GM18511 (cell line): ENCODE measurements around the gene KAZALD1.

ENCODE experiments used
- ATAC-seq: cut with Tn5 transposase; IDR thresholded peaks from one replicate; pipeline ENCODE4 v1.9.1; 2021; ENCODE audit warnings: mild to moderate bottlenecking, moderate library complexity; ENCODE audit not compliant: unreplicated experiment

Gene KAZALD1

DNA sequence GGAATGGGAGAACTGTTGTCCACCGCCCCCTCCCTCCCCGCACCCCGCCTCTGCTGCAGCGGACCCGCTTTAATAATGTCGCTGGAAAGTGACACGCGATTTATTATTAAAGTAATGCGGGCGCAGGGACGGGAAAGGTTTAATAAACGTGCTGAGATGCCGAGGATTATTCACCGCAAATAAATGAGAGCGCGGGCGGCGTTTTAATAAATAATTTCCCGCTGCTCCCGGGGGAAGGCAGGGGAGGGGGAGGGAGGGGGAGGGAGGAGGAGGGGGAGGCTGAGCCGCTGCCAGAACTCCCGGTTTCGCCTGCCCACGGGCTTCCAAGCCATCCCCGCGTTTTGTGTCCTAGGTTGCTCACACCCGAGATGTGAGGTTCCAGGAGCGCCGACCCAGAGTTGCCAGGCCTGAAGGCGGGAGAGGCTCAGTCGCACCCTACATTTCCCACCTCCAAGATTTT lies 5.1 kb downstream of the KAZALD1 start:
- ATAC-seq = no peak

DNA sequence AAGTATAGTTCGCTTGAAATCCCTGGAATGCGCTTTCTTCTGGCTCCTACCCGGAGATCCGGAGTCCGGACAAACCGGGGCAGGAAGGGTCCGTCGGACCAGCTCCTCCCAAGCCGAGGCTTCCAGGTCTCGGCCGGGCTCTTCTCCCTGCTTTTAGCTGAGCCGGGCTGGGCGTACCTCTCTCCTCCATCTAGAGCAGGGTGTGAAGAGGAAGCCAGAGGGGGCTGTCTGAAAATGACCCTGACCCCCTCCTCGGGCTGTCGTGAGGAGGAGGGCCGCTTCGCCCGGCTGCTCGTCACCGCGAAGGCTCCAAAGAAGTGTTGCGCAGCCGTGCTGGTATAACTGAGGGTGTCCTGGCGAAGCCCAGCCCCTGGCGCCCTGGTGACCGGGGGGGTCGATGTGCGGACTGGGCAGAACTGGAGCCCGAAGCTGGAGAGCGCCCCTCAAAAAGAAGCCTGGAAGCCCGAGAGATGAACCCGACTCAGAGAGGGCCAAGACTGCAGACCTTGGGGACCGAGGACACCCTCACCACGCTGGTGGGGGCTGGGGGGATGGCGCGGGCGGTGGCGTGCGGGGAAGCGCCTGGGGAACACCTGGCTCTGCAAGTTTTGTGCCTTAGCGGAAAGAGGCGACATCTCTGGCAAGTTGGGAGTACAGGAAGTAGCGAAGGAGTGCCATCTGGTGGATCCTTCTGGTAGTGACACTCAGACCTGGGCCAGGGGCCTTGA lies 5.7 kb downstream of the KAZALD1 start:
- ATAC-seq = peak; percentile 61

DNA sequence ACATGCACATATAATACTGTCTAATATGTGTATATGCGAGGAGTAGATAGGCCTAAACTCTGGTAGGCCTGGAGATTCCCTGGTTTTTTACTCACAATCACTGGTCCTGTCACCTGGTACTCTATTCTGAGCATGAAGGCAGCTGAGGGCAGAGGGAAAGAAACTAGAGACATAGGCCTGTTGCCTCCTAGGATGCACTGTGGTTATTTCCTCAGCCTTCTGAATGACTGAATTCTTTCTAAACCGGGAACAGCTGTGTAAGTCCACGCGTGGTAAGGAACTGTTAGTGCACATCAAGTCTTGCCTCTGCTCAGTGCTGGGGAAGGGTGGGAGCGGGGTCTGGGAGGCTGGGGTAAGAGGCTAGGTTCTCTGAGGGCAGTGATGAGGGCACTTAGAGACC lies 7.7 kb downstream of the KAZALD1 start:
- ATAC-seq = no peak

DNA sequence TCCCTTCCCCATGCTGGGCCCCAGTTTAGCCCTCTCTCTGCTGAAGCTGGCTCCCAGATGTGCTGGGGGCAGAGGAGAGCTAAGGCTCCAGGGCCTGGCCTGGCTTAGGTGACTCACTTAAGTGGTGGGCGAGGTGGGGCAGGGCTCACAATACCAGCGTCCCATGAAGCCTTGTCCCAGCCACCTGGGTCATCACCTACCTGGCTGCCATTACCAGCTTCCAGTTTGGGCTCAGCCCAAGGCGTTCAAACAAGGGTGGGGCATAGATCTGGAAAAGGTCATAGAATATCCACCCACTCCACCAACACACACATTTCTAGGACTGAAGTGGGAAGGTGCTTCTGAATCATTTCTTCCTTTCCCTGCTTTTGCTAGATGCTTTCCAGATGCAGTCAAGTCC lies 8.3 kb downstream of the KAZALD1 start:
- no peak for ATAC-seq

DNA sequence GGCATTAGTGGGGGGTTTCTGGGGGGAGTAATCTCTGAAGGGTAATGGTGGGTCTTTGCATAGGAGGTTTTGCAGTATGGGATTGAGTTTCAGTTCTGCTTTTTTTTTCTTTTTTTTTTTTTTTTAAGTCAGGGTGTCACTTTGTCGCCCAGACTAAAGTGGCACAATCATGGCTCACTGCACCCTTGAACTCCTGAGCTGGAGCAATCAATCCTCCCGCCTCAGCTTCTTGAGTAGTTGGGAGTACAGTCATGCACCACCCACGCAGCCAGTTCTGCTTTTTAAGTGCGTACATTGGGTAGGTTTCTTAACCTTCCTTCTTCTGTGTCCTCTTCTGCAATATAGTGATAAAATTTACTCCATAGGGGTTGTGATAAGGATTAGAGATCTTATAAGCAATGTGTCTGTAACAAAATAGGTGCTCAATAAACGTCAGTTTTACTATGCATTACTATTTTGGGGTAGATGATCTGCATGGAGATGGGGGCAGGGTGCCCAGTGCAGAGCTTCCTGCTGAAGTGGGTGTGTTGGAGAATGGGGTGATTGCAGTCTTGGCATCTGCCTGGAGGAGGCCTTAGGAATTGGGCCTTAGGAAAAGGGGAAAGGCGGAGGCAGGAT lies 9.6 kb downstream of the KAZALD1 start:
- no peak for ATAC-seq

DNA sequence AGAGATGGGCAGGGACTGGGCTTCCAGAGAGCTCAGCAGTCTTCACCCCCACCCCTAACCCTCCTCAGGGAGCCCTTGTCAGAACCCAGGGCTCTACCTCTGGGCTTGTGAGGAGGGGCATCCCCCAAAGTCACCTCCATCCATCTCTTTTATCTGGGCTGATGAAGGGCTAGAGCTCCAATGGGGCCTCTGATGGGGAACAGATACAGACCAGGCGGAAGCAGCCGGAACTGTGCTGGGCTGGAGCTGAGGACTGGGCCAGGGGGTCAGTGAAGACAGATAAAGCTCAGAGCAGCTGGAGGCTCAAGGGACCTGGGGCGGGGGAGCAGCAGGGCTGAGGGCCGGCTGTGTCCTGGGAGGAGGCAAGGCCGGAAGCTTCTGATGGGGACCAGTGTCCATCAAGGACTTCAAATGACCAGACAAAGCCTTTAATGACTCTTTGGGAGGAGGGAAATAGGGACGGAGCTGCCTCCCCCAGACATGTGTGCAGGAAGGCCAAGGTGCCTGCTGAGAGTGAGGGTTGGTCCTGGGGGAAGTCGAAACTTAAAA lies 10.2 kb downstream of the KAZALD1 start:
- no peak for ATAC-seq

DNA sequence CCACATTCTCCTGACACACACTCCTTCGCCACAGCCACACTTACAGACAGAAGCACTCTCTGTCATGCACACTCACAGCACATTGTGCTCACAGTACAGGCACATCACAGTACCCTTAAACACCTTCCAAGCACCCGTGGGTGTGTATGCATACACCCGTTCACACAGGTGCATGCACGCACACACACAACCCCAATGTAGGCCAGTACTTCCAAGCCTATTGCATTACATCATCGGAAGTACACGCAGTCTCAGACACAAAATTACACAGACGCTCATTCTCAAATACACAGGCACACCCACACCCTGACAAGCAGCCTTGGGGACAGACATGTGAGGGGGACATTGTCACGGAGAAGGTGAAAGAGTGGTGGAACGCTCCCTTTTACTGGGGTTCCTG lies 11.1 kb downstream of the KAZALD1 start:
- no peak for ATAC-seq

DNA sequence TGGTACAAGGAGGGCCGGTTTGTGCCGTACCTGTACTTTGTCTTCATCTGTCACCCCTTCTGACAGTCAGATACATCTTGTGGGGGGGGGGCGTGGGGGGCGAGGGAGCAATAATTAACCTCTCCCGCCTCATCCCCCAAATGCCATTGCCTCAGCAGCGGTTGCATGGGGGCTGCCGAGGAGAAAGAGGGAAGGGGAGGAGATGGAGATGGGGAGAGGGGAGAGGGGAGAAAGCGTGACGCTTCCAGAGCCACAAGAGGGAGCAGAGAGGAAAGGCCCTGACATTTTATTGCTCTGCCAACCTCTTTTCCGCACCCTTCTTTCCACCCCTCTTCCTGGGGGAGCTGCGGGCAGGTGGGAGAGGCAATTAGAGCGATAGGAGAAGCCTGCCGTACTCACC lies 11.8 kb downstream of the KAZALD1 start:
- no peak for ATAC-seq

DNA sequence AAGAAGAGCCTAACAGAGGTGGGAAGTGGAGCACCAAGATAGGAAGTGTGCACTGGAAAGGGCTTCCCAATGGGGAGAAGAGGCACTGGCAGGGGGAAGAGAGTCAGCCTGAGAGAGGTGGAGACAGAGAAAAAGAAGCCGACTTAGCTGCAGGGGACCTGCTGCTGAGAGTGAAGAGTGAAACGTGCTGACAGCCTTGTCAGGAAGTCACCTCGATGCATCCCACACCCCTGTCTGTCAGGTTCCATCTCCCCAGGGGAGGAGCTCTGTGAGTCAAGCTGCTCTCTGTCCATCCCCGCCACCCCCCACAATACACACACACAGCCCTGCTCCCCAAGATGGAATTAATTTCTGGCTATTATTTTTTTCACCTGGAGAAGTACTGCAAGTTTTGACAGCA lies 14.0 kb downstream of the KAZALD1 start:
- ATAC-seq = no peak

DNA sequence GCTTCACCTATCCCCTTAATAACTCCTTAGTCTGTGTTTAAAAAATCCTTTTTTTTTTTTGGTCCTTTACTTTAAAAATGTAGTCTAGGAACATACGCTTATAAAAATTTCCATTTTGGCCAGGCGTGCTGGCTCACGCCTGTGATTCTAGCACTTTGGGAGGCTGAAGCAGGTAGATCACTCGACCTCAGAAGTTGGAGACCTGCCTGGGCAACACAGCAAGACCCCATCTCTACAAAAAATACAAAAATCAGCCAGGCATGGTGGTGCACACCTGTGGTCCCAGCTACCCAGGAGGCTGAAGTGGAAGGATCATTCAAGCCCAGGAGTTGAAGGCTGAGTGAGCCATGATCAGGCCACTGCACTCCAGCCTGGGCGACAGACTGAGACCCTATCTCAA lies 14.8 kb downstream of the KAZALD1 start:
- ATAC-seq = no peak

DNA sequence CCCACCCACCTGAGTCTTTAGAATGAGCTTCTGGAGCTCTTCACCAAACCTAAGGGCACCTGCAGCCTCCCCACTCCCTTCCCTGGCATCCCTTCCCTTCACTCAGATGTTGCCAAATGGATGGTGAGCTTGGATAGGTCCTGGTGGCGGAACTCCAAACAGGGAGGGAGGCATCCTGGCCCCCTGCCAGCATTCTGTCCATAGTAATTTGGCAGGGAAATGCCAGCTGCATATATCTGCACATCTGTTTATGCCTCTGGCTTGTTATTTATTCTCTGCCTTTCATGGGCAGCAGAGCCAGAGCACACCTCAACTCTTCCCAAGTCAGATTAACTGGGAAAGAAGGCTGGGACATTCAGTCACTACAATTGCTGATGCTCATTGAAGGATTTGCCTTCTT lies 18.1 kb downstream of the KAZALD1 start:
- no peak for ATAC-seq

DNA sequence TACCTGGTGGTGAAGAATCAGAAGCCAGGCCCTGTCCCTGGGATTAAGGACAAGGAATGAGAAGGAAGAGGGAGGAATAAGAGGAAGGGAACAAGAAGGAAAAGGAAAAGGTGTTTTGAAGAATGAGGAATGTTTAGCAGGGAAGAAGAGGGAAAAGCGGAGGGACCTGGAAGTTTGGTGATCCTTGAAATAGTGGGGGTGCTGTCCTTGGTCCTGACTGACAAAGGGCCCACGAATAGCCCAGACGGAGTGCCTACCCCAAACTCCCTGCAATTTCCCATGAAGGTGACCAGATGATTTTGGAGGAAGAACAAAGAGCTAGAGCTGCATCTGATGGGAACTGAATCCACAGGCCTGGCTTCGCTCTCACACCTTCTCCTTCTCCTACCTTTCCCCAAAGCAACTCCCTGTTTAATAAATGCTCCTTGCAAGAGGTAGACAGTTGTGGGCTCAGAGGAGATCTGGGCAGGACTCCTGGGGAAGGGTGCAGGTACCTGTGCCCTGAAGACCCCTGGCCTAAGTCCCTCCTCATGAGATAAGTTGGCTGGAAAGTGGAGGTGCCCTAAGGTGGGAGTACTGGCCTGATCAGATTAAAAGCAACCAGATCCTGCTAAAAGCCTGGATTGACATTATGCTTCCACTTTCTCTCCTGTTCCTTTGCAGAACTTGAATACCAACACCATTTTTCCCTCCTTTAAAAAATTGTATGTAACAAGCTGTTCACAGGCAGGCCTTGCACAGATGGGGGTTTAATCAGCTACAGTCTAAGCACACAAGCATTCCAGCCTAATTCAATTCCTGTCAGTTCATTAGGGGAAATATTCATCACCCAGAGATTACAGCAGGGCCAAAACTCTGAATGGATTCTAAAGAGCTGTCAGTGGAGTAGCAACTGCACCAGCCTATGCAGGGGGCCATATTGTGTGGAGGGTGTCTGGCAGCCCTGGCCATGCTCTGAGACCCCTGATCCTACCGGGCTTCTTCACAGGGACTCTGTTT lies 19.4 kb downstream of the KAZALD1 start:
- no peak for ATAC-seq

DNA sequence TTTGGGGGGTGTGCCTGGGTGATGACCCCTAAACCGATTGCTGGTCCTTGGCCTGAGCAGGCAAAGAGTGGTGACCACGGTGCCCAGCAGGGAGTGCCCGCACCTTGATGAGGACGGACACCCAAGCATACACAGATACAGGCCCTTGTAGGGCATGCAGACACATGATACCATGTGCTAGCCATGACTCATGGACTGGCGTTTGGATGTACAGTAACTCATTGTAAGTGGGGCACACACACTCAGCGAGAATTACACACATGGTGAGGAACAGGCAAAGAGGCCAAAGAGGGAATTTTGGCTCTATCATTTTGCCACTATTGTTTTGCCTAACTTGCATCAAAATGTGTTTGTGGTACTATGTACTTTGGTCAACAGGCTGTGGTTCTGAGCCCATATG lies 24.1 kb downstream of the KAZALD1 start:
- no peak for ATAC-seq

DNA sequence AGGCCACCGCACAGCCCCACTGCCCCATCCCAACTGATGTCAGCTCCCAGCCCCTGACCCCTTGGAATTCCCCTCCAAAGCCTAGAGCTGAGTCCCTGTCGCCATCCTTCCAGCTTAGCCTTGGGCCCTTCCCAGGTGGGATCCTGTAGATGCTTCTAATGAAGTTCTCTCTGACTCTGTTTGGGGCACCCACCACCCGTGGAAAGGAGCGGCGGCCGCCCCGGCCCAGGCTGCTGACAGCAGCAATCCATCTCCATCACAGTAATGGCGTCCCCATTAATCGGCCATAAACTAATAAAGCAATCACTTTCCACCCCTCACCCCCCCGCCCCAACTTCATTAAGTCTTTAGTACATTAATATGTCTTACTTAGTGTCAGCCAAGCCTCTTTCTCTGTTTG lies 25.6 kb downstream of the KAZALD1 start:
- no peak for ATAC-seq

DNA sequence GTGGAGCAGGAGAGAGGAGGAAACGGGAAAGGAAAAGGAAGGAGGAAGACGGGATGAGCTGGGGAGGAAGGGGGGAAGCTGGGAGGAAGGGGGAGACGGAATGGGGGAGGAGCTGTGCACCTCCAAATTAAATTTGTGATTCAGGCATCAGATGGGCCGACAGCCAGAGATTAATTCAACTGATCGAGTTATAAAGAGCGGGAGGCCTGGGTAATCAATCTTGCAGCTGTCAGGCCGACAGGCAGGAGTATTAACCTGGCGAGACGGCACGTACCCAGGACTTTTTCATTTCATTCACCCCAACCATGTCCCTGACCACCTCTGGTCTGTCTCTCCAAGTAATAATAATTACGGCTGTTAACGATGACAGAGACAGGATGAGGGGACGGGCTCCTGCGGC lies 26.2 kb downstream of the KAZALD1 start:
- no peak for ATAC-seq

DNA sequence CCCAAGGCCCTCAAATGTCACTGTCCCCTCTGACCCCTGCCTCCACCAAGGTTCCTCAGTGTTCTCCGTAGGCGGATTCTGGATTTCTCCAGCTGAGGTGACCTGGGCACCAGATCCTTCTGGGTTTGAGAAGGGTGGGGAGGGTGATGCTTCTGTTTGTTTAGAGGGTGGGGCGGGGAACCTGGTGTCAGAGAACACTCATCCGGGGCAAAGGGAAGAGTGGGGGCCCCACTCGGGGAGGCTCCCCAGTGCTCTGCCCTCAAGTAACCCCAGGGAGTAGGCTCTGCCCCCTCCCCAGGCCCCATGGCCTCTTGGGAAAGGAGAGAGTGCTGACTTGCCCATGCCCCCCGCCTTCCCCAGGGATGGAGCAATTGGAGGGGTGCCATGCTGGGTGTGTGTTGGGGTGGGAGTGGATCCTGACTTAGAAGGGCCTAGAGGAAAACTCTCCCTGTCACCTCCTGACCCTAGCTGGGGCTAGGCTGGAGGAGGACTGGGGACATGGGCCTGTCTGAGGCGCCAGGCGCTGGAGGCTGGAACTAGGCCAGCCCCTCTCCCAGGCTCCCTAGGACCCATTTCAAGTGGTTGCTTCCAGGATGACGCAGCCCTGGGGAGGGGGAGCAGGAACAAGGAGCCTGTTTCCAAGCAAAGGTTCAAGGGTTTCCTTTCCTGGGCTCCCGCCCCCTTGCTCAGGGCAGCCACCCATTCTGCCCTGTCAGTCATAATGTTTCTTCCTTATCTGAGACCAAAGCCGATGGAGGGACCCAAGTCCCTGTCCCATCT lies 27.9 kb downstream of the KAZALD1 start:
- ATAC-seq = no peak

DNA sequence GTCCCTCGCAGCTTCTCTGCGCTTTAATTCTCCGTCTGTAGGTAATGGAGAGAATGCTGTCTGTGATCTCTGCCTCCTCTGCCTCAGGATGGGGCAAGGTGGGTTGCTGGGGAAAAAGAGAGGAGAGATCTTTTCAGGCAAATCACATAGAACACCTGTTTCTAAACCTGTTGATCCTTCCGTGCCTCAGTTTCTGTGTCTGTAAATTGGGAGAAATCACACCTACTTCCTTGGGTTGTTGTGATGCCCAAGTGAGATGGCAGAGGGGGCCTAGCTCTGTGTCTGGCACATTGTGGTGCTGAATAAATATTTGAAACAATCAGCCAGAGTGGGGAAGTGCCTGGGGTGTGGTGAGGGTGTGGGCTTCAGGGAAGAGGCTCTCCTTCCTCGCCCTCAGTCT lies 28.8 kb downstream of the KAZALD1 start:
- no peak for ATAC-seq

DNA sequence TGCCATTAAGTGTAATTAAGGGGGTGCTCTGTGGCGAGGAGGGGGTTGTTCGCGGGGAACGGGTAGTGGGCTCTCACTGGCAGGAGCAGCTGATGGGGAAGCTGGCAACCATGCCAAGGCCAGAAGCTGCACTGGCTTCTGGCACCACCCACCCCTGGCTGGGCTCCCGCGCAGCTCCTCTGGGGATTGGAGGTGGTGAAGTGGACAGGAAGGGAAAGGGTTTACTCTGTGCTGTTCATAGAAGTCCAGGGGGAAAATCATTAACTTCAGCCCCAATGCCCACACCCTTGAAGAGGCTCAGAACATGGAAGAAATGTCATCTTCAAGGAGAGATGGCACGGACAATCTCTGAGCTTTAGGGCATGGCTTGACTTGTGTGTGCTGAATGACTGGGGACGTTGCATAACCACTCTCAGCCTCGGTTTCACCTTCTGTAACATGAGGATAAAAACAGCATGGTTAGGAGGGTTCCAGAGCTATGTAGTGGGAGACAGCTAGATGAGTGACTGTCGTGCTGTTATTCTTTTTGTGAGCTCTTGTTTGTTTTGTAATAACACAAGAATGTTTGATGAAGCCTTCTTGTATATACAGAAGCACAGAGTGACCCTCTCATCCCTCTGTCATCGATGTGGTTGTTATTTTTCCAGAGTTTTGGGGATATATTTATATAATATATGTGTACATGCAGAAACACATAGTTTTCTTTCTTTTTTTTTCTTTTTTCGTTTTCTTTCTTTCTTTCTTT lies 29.9 kb downstream of the KAZALD1 start:
- ATAC-seq = no peak

DNA sequence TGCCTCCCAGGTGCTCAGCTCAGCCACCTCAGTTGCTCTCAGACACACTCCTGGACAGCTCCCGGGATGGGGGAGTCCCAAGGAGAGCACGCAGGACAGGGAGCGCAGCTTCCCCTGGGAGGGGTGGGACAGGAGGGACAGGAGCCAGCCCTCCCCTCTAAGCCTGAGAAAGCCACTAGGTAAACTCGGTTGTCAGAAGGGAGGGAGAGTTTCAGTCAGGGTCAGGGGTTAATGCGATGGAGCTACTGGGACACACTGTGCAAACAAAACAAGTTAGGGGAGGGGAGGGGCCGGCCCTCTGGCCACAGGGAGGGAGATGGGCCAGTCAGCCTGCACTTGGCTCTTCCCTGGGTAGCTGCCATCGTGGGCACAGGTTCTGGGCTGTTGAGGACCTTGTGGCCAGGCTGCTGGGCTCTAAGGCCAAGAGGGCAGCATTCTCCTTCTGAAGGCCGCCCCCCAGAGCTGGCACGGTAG lies 31.1 kb downstream of the KAZALD1 start:
- ATAC-seq = no peak
